Small intestine (tissue), 7 donors: ENCODE data around the gene VGLL1. TPM values are rescaled to one million over a fixed set of nuclear protein-coding genes. Genes with fewer than 3 reads are reported as not detected.

Source experiments
- DNase-seq, 2 donors: peaks; one replicate each; pipeline versions ENCODE4 v3.0.0 to v3.0.0-alpha.2; 2013
- FAIRE-seq: peaks from 2 replicates; lab custom pipeline; 2012; peaks lifted over from hg19 to GRCh38; lab: Jason Lieb, UNC
- H3K27ac ChIP-seq, 3 donors: one replicate each; pipeline ENCODE4 v1.5.1; 2013; ENCODE audit warnings: low read length in 2 of 3, mild to moderate bottlenecking in 2 of 3, control low read depth in 1 of 3, inconsistent platforms in 1 of 3, low read depth in 1 of 3, moderate library complexity in 1 of 3
- H3K27me3 ChIP-seq, 3 donors: one replicate each; pipeline ENCODE4 v1.6.1; 2013; ENCODE audit warnings: low read length in 3 of 3, inconsistent platforms in 1 of 3; ENCODE audit not compliant: control insufficient read depth in 3 of 3, insufficient read depth in 3 of 3
- H3K36me3 ChIP-seq, 3 donors: one replicate each; pipeline ENCODE4 v1.6.1; 2013; ENCODE audit warnings: low read length in 3 of 3, inconsistent platforms in 1 of 3, low read depth in 1 of 3, mild to moderate bottlenecking in 1 of 3, moderate library complexity in 1 of 3; ENCODE audit not compliant: control insufficient read depth in 3 of 3, insufficient read depth in 2 of 3
- H3K4me1 ChIP-seq, 3 donors: one replicate each; pipeline ENCODE4 v1.6.1; 2013; ENCODE audit warnings: low read length in 2 of 3, inconsistent platforms in 1 of 3, low read depth in 1 of 3, mild to moderate bottlenecking in 1 of 3, moderate library complexity in 1 of 3; ENCODE audit not compliant: control insufficient read depth in 3 of 3, insufficient read depth in 2 of 3
- H3K4me3 ChIP-seq, 3 donors: one replicate each; pipeline ENCODE4 v1.5.1; 2013; ENCODE audit warnings: low read length in 3 of 3, control low read depth in 1 of 3, inconsistent platforms in 1 of 3, low read depth in 1 of 3, mild to moderate bottlenecking in 1 of 3, moderate library complexity in 1 of 3
- H3K9me3 ChIP-seq, 2 donors: one replicate each; pipeline ENCODE4 v1.6.1; 2013; ENCODE audit warnings: low read depth in 1 of 2, low read length in 1 of 2; ENCODE audit not compliant: control insufficient read depth in 2 of 2, insufficient read depth in 1 of 2
- WGBS, 3 donors: extraction: QIAGEN DNeasy Blood & Tissue Kit; methylation state at CpG; one replicate each; pipeline ENCODE4 v1.1.7; 2013; 5-methylcytosine and 5-hydroxymethylcytosine counted together
- polyA plus RNA-seq, 4 donors: library from polyadenylated mRNA; stranded (reverse) in 3 of 4; unstranded in 1 of 4; fragments of 200-250 nt in 3 of 4; fragments of 120-200 nt in 1 of 4; gene quantifications; one replicate each; pipeline versions ENCODE4 v1.2.1 to v1.2.3, GENCODE V29; 2013
- donor health status: healthy with polysubstance abuse.
- donor health status: control.
- donor health status: control.
- donor health status: Bipolar disorder and iron deficiency.
- donor health status: healthy.

The VGLL1 gene
- polyA plus RNA-seq, 4 donors, result not detected

GRCh38 chrX:136589966-136590365, 58.0 kb downstream of the VGLL1 start:
- Histone ChIP-seq H3K4me3 (no peak overlapping the region), H3K9me3 (no peaks in the 10 kb centered on the region), H3K27ac (no peak overlapping the region), H3K4me1 (no peaks in the 10 kb centered on the region), H3K36me3 (no peaks in the 10 kb centered on the region), H3K27me3 (no peaks in the 10 kb centered on the region)
- FAIRE-seq (no peak), DNase-seq (no peak)
- WGBS, 3 donors, result 76 to 94% (median 86%) methylated on average over 3 of the region's 3 CpGs

- no peaks in the 10 kb centered on the region for H3K36me3 ChIP-seq
- FAIRE-seq, result no peak
These were observed 65.3 kb downstream of the VGLL1 start for GRCh38 chrX:136597356-136597755.

GRCh38 chrX:136597954-136598353, 65.9 kb downstream of the VGLL1 start:
- Histone ChIP-seq H3K9me3 (no peaks in the 10 kb centered on the region), H3K27ac (no peak overlapping the region), H3K4me1 (no peaks in the 10 kb centered on the region), H3K36me3 (no peaks in the 10 kb centered on the region), H3K27me3 (no peaks in the 10 kb centered on the region), H3K4me3 (no peak overlapping the region)
- FAIRE-seq (no peak), DNase-seq (no peak)

More at GRCh38 chrX:136597356-136597755, 65.3 kb downstream of the VGLL1 start:
- Histone ChIP-seq H3K9me3 (no peaks in the 10 kb centered on the region), H3K27me3 (no peaks in the 10 kb centered on the region), H3K4me3 (no peak overlapping the region), H3K4me1 (no peaks in the 10 kb centered on the region), H3K27ac (no peak overlapping the region)
- DNase-seq, result no peak
- 83 to 92% (median 86%) methylated on average over 2 of the region's 2 CpGs for WGBS, 3 donors

- Histone ChIP-seq H3K36me3 (no peaks in the 10 kb centered on the region), H3K27me3 (no peaks in the 10 kb centered on the region), H3K4me1 (no peaks in the 10 kb centered on the region), H3K4me3 (no peak overlapping the region), H3K9me3 (no peaks in the 10 kb centered on the region), H3K27ac (no peak overlapping the region)
- WGBS, 3 donors, result 38 to 66% (median 47%) methylated on average over 8 of the region's 8 CpGs
- DNase-seq (no peak), FAIRE-seq (no peak)
These were observed 66.6 kb downstream of the VGLL1 start for GRCh38 chrX:136598631-136599030.

GRCh38 chrX:136600059-136600458, 68.0 kb downstream of the VGLL1 start:
- Histone ChIP-seq H3K4me1 (no peaks in the 10 kb centered on the region), H3K27ac (no peak overlapping the region), H3K4me3 (no peak overlapping the region), H3K9me3 (no peaks in the 10 kb centered on the region), H3K36me3 (no peaks in the 10 kb centered on the region), H3K27me3 (no peaks in the 10 kb centered on the region)
- DNase-seq (no peak), FAIRE-seq (no peak)
- 29 to 72% (median 60%) methylated on average over 1 of the region's 1 CpG for WGBS, 3 donors

Other genes starting within 250 kb of the VGLL1 start
- 1 to 10 TPM in 1 of 4 donors, under 1 TPM in 3; 0.43 to 2.7 (median 0.63) TPM for gene ADGRG4, start 231.3 kb upstream of the VGLL1 start, polyA plus RNA-seq
- not detected for gene BRS3, start 44.3 kb upstream of the VGLL1 start, polyA plus RNA-seq
- 10 to 100 TPM; 27.0 to 52.5 (median 33.7) TPM for gene HTATSF1, start 34.6 kb upstream of the VGLL1 start, polyA plus RNA-seq
- gene CD40LG, start 115.9 kb downstream of the VGLL1 start, polyA plus RNA-seq, result under 1 TPM in 3 of 4 donors, not detected in 1; 0.34 to 0.97 (median 0.45) TPM
- 1 to 10 TPM; 1.1 to 6.4 (median 3.8) TPM for gene ARHGEF6, start 248.7 kb downstream of the VGLL1 start, polyA plus RNA-seq